H54 (cell line): ENCODE results near the gene RDX.

ENCODE experiments used
- DNase-seq: peaks from one replicate; pipeline ENCODE4 v3.0.0; 2011; ENCODE audit warnings: low spot score, mixed read lengths; ENCODE audit not compliant: insufficient read length
- FAIRE-seq: peaks from 3 replicates; lab custom pipeline; 2011; peaks lifted over from hg19 to GRCh38; lab: Jason Lieb, UNC
- POLR2A ChIP-seq: IDR thresholded peaks from 2 replicates; pipeline ENCODE4 v1.6.1; 2011; ENCODE audit warnings: low read depth, mild to moderate bottlenecking, low read length

RDX gene

DNA sequence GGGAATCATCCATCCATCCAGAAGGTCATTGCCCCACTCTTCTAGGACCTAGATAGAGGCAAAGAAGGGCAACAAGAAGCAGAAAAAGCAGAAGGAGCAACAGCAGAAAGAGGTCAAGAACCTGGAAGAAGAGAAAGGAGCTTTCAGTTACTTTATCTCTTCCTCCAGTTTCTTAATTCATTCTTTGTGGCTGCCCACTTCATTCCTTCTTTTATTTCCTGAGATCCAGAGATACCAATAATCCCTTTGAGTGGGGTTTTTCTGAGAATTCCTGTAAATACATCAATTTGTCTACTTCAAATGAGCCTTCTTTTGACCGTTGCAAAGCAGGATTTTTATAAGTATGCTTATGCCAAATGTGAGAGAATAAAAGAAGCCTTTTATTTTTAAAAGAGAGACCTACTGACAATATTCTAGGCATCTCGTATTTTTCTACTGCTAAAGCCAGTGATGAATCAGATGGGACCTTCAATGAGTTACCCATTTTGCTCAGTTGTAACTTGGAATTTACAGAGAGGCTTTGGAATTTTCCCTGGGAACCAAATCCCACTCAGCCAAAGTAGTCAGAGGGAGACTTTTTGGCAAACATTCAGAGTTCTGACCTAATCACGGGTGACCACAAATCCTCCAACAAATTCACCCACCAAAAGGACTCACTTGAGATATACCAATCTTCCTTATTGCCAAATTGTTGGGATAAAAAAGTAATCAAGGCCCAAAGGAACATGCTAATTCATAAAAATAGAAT lies 148.3 kb downstream of the RDX start:
- FAIRE-seq (no peak), DNase-seq (peak; percentile 7)
- TF ChIP-seq POLR2A: no peak

DNA sequence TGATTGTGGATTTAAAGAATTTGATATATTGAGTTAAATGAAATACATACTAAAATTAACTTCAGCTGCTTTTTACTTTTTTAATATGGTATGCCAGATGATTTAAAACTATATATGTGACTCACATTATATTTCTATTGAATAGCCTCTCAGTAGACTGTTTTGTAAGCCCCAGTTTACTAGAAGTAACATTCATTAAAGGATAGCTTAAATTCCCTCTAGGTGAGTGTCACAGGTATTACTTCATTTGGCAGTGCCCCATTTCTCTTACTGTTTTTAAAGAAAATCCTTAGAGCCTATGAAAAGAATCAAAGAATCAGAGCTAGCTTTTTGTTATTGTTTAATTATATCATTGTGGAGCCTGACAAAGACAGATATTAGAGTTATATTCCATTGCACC lies 154.6 kb downstream of the RDX start:
- FAIRE-seq (no peak), DNase-seq (no peak)
- no peak for TF ChIP-seq POLR2A

DNA sequence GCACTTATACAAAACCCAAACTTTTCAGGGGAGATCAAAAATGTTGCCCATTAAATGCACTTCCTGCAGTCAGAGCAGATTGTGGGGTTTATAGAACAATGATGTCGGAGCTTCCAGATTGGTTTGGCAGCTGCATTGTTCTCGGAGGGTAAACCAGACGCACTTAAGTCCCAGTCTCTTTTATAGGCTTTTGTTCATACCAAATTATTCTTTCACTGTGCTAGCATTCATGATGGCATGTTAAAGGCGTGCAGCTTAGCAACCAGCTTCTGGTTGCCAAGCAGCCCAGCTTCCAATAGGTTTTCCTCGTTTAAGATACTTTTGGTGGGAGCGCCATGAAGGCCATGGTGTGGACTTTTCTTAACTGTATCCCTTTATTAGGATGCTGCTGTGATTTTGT lies 162.3 kb downstream of the RDX start:
- DNase-seq (no peak), FAIRE-seq (no peak)
- no peak for TF ChIP-seq POLR2A

DNA sequence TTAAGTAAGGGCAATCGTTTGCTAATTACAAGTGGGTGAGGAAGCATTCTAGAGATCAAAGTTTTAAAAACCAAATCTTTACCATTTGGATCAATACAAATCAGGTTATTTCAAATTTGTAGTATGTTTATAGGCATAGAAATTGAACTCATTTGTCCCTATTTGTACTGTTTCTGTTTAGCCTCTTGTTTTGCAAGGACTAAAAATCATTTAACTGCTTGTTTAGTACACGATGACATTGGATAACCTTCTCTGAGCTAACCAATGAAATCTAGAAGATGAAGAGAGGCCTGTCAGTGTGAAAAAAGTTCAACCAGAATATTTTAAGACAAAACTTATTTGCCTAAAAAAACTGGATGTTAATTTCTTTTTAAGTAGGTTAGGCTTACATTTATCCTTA lies 163.3 kb downstream of the RDX start:
- FAIRE-seq: no peak

DNA sequence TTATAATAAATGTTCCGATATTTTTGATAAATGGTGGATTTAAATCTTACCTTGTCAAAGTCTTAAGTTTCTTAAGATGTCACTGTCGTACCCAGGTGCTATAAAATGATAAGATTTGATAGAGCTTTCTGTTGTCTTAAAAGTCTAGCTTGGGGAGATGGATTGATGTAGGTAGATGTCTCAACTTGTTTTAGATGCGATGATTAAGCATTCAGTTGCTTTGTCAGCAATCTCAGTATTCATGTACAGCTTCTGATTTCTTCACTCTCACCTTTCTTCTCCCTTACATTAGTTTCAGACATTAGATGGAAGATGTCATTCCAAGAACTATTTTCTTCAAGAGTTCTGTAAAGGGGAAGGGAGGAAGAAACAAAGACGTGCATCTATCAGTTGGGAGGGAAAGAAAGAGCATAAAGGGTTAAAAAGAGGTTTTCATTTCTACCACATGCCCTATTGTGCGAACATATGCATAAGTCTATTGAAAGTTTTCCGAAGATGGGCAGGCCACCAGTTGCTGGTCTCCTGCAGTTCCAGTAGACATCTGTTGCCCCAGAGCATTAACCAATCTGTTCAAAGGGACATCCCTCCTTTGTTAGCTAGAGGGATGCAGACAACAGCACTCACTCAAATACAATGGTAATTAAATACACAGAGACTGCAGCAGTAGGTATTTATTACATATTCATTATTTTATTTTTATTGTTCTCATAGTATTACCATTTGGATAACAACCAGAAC lies 164.9 kb downstream of the RDX start:
- no peak for DNase-seq
- no peak for TF ChIP-seq POLR2A
- no peak for FAIRE-seq

More for the DNA sequence above, 163.3 kb downstream of the RDX start:
- TF ChIP-seq POLR2A: no peak
- no peak for DNase-seq

DNA sequence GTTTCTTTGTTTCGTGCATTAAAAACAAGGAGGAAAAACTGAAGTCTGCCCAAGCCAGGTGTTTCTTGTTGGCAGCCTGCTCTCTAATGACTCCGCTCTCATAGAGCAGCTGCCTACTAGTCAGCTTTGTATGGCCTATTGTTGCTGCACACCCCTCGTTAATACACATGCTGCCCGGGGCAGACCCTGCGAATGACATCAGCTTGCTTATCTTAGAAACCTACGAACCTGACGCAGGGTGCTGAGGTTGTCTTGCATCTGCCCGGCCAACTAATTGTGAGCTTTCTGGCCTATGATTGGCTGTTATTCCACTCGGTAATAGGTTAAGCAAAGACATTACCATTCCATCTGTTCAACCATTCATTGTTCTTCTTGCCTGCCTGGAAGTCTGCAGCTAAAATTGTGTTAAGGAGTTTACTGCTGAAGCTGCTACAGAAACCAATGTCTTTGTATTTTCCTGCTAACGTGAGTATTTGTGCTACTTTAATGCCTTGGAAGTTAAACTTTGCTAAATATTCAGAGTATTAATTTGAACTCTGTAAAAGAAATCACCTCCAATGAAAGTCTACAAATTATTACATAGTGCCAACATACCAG lies 165.7 kb downstream of the RDX start:
- no peak for TF ChIP-seq POLR2A
- DNase-seq (no peak), FAIRE-seq (no peak)

DNA sequence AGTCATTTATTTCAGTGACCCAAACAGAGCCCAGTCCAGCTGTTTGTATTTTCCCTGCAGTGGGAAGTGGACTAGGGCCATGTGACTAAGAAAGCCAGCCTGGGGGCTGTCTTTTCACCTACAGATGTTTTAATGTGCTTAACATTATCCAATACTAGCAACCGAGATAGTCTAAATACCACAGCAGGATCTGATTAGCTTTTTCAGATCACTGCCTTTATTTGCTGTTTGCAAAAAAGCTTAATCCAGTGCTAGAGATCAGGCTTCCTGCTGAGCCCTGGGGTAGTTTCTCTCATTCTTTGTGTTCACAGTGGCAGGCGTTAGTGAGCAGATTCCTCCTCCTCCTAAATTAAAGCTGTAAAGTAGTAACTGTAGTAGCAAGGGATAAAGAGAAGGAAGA lies 168.3 kb downstream of the RDX start:
- no peak for DNase-seq
- no peak for TF ChIP-seq POLR2A
- no peak for FAIRE-seq

DNA sequence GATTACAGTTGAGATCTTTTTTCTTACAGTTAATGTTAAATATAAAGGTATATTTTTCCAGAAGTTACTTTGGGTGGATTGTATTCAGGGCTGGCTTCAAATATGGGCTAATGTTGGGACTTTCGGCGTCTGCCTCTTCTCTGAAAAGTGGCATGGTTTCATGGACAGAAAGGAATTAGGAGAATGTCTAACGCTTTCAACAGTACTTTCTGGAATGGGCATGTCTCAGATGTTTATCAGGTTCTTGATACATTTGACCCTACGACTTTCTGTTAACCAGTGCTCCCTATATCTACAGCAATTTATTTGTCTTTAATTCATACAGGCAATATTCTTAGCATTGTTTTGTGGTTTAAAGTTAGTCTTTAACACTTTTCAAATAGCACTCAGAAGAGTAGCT lies 169.5 kb downstream of the RDX start:
- FAIRE-seq: no peak
- no peak for TF ChIP-seq POLR2A
- DNase-seq: no peak

DNA sequence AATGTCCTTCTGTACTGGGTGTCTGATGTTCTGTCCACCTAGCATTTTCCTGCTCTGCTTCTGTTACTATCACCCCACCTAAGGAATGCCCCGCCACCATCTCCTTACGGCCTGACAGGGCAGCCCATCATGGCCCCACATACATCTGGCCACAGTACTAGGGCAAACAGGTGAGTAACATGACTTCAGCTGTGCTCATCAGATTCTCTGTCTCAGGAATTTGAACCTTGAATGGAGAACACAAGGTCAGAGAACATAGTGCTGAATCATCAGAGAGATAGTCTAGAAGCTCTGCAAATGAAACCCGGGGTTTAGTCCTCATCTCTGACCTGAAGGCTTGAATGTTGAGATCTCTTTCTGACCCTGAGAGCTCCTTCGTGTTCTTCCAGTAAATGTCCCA lies 170.8 kb downstream of the RDX start:
- TF ChIP-seq POLR2A: no peak
- FAIRE-seq: no peak
- DNase-seq: no peak
